Panc1 (cell line): Measurements from ENCODE around the gene PLA2G15. TPM values are rescaled to one million over a fixed set of nuclear protein-coding genes. Genes with fewer than 3 reads are reported as not detected.
A peak's percentile ranks its signal among the peaks of the same experiment; 100 is the strongest.

Experiments
- ATAC-seq: fragments of 200-7000 bp; cut with Tn5 transposase; 2 replicates; pipeline ENCODE4 v1.9.1; 2020; ENCODE audit warnings: mild to moderate bottlenecking, moderate library complexity
- BruUV-seq: library from RNA; stranded (reverse); fragments of 400-500 nt; replicated peaks from 2 replicates; lab custom pipeline; 2021; lab: Mats Ljungman, UMichigan
- CTCF ChIA-PET: fragments of 300-600 bp; sonication (Branson Sonifier 250); formaldehyde crosslinking; loops from one replicate; lab custom pipeline; 2022; ENCODE audit warnings: antibody characterized with exemption; lab: Charles Lee
- POLR2A ChIA-PET: fragments of 300-600 bp; sonication (Branson Sonifier 250); formaldehyde crosslinking; loops from one replicate; lab custom pipeline; 2022; ENCODE audit warnings: antibody characterized with exemption; lab: Charles Lee
- DNase-seq: peaks from one replicate; pipeline ENCODE4 v3.0.0-alpha.2; 2010; ENCODE audit warnings: low read depth, low spot score
- H3K27ac ChIP-seq: 2 replicates; pipeline ENCODE4 v1.5.1; 2011; ENCODE audit warnings: mild to moderate bottlenecking, low read length, inconsistent platforms
- H3K27me3 ChIP-seq: fragments of 200-500 bp; sonication (Bioruptor generic); 2 replicates; pipeline ENCODE4 v1.6.0; 2014; ENCODE audit warnings: low read length, inconsistent platforms; ENCODE audit not compliant: control insufficient read depth, insufficient read depth
- H3K36me3 ChIP-seq: fragments of 200-500 bp; sonication (Bioruptor generic); 2 replicates; pipeline ENCODE4 v1.5.1; 2014; ENCODE audit warnings: inconsistent platforms, mild to moderate bottlenecking, low read length, moderate library complexity; ENCODE audit not compliant: control insufficient read depth, insufficient read depth
- H3K4me1 ChIP-seq: 2 replicates; pipeline ENCODE4 v1.5.1; 2011; ENCODE audit warnings: inconsistent platforms, mild to moderate bottlenecking, low read length, moderate library complexity; ENCODE audit not compliant: control insufficient read depth, insufficient read depth
- H3K4me3 ChIP-seq, 2 experiments: 2 replicates each; pipeline ENCODE4 v1.5.1; 2011 to 2012; ENCODE audit warnings: low read depth in 2 of 2, low read length in 2 of 2, mild to moderate bottlenecking in 2 of 2, inconsistent platforms in 1 of 2, moderate library complexity in 1 of 2
- H3K9me3 ChIP-seq: fragments of 200-500 bp; sonication (Bioruptor generic); 2 replicates; pipeline ENCODE4 v1.5.1; 2014; ENCODE audit warnings: low read depth, mild to moderate bottlenecking, inconsistent platforms, low read length, moderate library complexity; ENCODE audit not compliant: control insufficient read depth, insufficient read depth
- POLR2AphosphoS5 ChIP-seq: IDR thresholded peaks from 2 replicates; pipeline ENCODE4 v1.6.1; 2012; ENCODE audit warnings: mild to moderate bottlenecking, low read depth, low read length, moderate library complexity
- SIN3A ChIP-seq: IDR thresholded peaks from 2 replicates; pipeline ENCODE4 v1.6.1; 2012; ENCODE audit warnings: low read depth, mild to moderate bottlenecking, low read length, moderate library complexity, borderline replicate concordance; ENCODE audit not compliant: insufficient read depth
- TCF7L2 ChIP-seq: IDR thresholded peaks from 2 replicates; pipeline ENCODE4 v1.6.1; 2011; ENCODE audit warnings: mild to moderate bottlenecking, low read depth, low read length, inconsistent platforms
- in situ Hi-C: cut with HindIII; loops from 2 replicates; pipeline ENCODE4 v1.10.0; 2016; ENCODE audit warnings: low sequenced_read_pairs, low pct_unique_long_range_greater_than_20kb
- intact Hi-C: fragments of 100-400 bp; cut with micrococcal nuclease; formaldehyde crosslinking; loops from one replicate; pipeline ENCODE4 v1.10.0; 2022; ENCODE audit not compliant: unreplicated experiment
- total RNA-seq: library from RNA; stranded (reverse); gene quantifications from one replicate; pipeline ENCODE4 v1.2.1, GENCODE V29; 2021; ENCODE audit not compliant: unreplicated experiment
- TF ChIP-seq, protein P1 (sequence below), 2 experiments: IDR thresholded peaks; 2 replicates each; pipeline ENCODE4 v1.6.1; 2011 to 2012; ENCODE audit warnings: low read depth in 2 of 2, control low read depth in 1 of 2, low read length in 1 of 2, mild to moderate bottlenecking in 1 of 2, moderate library complexity in 1 of 2; ENCODE audit not compliant: insufficient read depth in 1 of 2
- TF ChIP-seq, protein P2 (sequence below): fragments of 450-650 bp; IDR thresholded peaks from 2 replicates; pipeline ENCODE4 v1.5.1; 2017; ENCODE audit warnings: mild to moderate bottlenecking

PLA2G15 gene
- total RNA-seq, 1 experiment from 2014 or later: 14.3 TPM

DNA sequence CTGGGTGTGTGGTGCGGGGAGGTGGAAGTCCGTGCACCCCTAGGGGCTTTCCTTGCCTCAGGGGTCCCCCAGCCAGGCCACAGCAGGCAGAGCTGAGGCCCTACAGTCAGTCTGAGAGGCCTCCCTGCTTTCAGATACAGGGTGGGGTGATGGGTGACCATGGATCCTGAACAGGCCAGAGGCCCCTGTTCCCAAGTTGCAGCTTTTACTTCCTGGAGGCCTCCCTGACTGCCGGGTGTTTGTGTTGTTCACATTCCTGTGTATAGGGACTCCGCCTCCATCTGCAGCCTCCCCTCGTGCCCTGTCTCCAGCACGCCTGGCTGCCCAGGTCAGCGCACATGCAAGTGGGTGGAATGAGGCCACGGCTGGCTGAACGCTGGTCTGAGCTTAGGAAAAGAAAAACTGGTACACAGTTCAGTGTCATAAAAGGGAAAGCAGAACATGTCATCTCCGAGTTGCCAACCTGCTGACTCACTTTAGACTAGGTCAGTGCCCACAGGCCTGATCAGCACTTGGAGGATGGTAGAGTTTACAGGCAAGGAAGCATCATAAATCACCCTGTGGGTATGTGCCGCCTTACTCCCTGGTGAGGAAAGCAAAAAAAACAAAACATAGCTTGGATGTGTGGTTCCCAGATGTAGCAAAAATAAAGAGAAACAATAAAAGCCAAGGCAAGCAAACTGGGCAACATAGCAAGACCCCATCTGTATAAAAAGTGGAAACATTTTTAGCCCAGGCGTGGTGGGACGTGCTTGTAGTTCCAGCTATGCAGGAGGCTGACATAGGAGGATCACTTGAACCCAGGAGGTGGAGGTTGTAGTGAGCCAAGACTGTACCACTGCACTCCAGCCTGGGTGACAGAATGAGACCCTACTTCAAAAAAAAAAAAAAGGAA is 13.0 kb downstream of the PLA2G15 start:
- H3K4me3 ChIP-seq: no peak overlapping the region
- intact Hi-C loops: no loop called here
- CTCF ChIA-PET: no interaction called here
- no peaks in the 10 kb centered on the region for H3K9me3 ChIP-seq
- ATAC-seq (peak; percentile 36), DNase-seq (no peak)
- H3K36me3 ChIP-seq: no peaks in the 10 kb centered on the region
- in situ Hi-C loops: no loop called here
- no TSS peak for BruUV-seq
- TF ChIP-seq, protein P1, sequence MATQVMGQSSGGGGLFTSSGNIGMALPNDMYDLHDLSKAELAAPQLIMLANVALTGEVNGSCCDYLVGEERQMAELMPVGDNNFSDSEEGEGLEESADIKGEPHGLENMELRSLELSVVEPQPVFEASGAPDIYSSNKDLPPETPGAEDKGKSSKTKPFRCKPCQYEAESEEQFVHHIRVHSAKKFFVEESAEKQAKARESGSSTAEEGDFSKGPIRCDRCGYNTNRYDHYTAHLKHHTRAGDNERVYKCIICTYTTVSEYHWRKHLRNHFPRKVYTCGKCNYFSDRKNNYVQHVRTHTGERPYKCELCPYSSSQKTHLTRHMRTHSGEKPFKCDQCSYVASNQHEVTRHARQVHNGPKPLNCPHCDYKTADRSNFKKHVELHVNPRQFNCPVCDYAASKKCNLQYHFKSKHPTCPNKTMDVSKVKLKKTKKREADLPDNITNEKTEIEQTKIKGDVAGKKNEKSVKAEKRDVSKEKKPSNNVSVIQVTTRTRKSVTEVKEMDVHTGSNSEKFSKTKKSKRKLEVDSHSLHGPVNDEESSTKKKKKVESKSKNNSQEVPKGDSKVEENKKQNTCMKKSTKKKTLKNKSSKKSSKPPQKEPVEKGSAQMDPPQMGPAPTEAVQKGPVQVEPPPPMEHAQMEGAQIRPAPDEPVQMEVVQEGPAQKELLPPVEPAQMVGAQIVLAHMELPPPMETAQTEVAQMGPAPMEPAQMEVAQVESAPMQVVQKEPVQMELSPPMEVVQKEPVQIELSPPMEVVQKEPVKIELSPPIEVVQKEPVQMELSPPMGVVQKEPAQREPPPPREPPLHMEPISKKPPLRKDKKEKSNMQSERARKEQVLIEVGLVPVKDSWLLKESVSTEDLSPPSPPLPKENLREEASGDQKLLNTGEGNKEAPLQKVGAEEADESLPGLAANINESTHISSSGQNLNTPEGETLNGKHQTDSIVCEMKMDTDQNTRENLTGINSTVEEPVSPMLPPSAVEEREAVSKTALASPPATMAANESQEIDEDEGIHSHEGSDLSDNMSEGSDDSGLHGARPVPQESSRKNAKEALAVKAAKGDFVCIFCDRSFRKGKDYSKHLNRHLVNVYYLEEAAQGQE (IDR thresholded peaks at IDR 0.05; ENCODE audit: insufficient read depth in 1 of 2, low read depth in 2 of 2, low read length in 1 of 2): no peak
- no peak for TF ChIP-seq TCF7L2
- TF ChIP-seq SIN3A: no peak
- TF ChIP-seq, protein P2, sequence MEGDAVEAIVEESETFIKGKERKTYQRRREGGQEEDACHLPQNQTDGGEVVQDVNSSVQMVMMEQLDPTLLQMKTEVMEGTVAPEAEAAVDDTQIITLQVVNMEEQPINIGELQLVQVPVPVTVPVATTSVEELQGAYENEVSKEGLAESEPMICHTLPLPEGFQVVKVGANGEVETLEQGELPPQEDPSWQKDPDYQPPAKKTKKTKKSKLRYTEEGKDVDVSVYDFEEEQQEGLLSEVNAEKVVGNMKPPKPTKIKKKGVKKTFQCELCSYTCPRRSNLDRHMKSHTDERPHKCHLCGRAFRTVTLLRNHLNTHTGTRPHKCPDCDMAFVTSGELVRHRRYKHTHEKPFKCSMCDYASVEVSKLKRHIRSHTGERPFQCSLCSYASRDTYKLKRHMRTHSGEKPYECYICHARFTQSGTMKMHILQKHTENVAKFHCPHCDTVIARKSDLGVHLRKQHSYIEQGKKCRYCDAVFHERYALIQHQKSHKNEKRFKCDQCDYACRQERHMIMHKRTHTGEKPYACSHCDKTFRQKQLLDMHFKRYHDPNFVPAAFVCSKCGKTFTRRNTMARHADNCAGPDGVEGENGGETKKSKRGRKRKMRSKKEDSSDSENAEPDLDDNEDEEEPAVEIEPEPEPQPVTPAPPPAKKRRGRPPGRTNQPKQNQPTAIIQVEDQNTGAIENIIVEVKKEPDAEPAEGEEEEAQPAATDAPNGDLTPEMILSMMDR: no peak
- TF ChIP-seq POLR2AphosphoS5: no peak
- H3K27me3 ChIP-seq: no peaks in the 10 kb centered on the region
- H3K27ac ChIP-seq: no peak overlapping the region
- H3K4me1 ChIP-seq: no peaks in the 10 kb centered on the region; the same call in 1 of the 2 replicates
- POLR2A ChIA-PET: no interaction called here

DNA sequence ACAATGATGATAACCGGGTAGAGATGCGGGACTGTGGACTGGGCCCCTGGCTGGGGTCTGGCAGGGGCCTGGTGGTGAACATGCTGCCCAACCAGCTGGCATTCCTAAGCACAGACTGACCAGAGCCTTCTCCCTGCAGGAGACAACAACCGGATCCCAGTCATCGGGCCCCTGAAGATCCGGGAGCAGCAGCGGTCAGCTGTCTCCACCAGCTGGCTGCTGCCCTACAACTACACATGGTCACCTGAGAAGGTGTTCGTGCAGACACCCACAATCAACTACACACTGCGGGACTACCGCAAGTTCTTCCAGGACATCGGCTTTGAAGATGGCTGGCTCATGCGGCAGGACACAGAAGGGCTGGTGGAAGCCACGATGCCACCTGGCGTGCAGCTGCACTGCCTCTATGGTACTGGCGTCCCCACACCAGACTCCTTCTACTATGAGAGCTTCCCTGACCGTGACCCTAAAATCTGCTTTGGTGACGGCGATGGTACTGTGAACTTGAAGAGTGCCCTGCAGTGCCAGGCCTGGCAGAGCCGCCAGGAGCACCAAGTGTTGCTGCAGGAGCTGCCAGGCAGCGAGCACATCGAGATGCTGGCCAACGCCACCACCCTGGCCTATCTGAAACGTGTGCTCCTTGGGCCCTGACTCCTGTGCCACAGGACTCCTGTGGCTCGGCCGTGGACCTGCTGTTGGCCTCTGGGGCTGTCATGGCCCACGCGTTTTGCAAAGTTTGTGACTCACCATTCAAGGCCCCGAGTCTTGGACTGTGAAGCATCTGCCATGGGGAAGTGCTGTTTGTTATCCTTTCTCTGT is 14.0 kb downstream of the PLA2G15 start:
- ATAC-seq (no peak), DNase-seq (no peak)
- intact Hi-C loops: no loop called here
- H3K9me3 ChIP-seq: no peaks in the 10 kb centered on the region
- TF ChIP-seq, protein P1 (IDR thresholded peaks at IDR 0.05; ENCODE audit: insufficient read depth in 1 of 2, low read depth in 2 of 2, low read length in 1 of 2): no peak
- no peak for TF ChIP-seq TCF7L2
- no peak for TF ChIP-seq SIN3A
- no peak for TF ChIP-seq POLR2AphosphoS5
- TF ChIP-seq, protein P2: no peak
- no TSS peak for BruUV-seq
- H3K4me3 ChIP-seq: no peak overlapping the region
- POLR2A ChIA-PET: interaction anchor here (0.6 kb wide), 1 partner anchor 10 kb away, joined by 3 read pairs; no protein-coding TSS in a partner anchor
- H3K4me1 ChIP-seq: no peaks in the 10 kb centered on the region; the same call in 1 of the 2 replicates
- H3K36me3 ChIP-seq: no peaks in the 10 kb centered on the region
- H3K27me3 ChIP-seq: no peaks in the 10 kb centered on the region
- no peak overlapping the region for H3K27ac ChIP-seq
- CTCF ChIA-PET: no interaction called here
- in situ Hi-C loops: no loop called here
